IMR-90 (cell line): ENCODE data around the gene PTPRG. TPM values are rescaled to one million over a fixed set of nuclear protein-coding genes. Genes with fewer than 3 reads are reported as not detected.

ENCODE experiments used
- ATAC-seq: fragments of 200-7000 bp; cut with Tn5 transposase; 2 replicates; pipeline ENCODE4 v1.9.1; 2020; ENCODE audit warnings: low read depth, mild to moderate bottlenecking, moderate library complexity
- BruUV-seq: library from RNA; stranded (reverse); fragments of 400-500 nt; replicated peaks from 2 replicates; lab custom pipeline; 2021; lab: Mats Ljungman, UMichigan
- CTCF ChIA-PET: fragments of 300-600 bp; formaldehyde crosslinking; extraction: SDS; loops from one replicate; lab custom pipeline; 2021; ENCODE audit warnings: antibody characterized with exemption; lab: Yijun Ruan, JAX
- POLR2A ChIA-PET: fragments of 300-600 bp; sonication (Branson Sonifier 250); formaldehyde crosslinking; loops from one replicate; lab custom pipeline; 2022; ENCODE audit warnings: antibody characterized with exemption; ENCODE audit not compliant: unreplicated experiment; lab: Charles Lee
- DNase-seq: peaks from one replicate; pipeline ENCODE4 v3.0.0; 2013
- H2AFZ ChIP-seq: replicated peaks from 2 replicates; pipeline ENCODE3; 2013; ENCODE audit warnings: low read length, mild to moderate bottlenecking; ENCODE audit not compliant: poor library complexity
- H2AK5ac ChIP-seq: 2 replicates; pipeline ENCODE4 v1.6.1; 2013; ENCODE audit warnings: low read depth, low read length, inconsistent platforms
- H2AK9ac ChIP-seq: replicated peaks from 2 replicates; pipeline ENCODE3; 2013; ENCODE audit warnings: mild to moderate bottlenecking, low read depth, low read length, moderate library complexity; ENCODE audit not compliant: poor library complexity
- H2BK120ac ChIP-seq: 2 replicates; pipeline ENCODE4 v1.6.1; 2013; ENCODE audit warnings: low read depth, low read length, inconsistent platforms
- H2BK15ac ChIP-seq: 3 replicates; pipeline ENCODE4 v1.6.1; 2013; ENCODE audit warnings: low read depth, low read length, inconsistent platforms
- H2BK20ac ChIP-seq: 2 replicates; pipeline ENCODE4 v1.6.1; 2013; ENCODE audit warnings: low read depth, mild to moderate bottlenecking, inconsistent platforms, low read length, moderate library complexity
- H2BK5ac ChIP-seq: 2 replicates; pipeline ENCODE4 v1.6.1; 2013; ENCODE audit warnings: mild to moderate bottlenecking, low read depth, low read length, inconsistent platforms; ENCODE audit not compliant: poor library complexity, severe bottlenecking
- H3K14ac ChIP-seq: replicated peaks from 2 replicates; pipeline ENCODE4 v1.6.1; 2013; ENCODE audit warnings: low read depth, low read length, inconsistent platforms
- H3K18ac ChIP-seq: 2 replicates; pipeline ENCODE4 v1.6.1; 2013; ENCODE audit warnings: low read depth, low read length, control low read depth
- H3K23ac ChIP-seq: 2 replicates; pipeline ENCODE4 v1.6.1; 2013; ENCODE audit warnings: low read depth, low read length, inconsistent platforms
- H3K27ac ChIP-seq: 2 replicates; pipeline ENCODE4 v1.5.1; 2013; ENCODE audit warnings: mild to moderate bottlenecking, control low read depth, low read length; ENCODE audit not compliant: insufficient read depth
- H3K27me3 ChIP-seq: 2 replicates; pipeline ENCODE4 v1.6.1; 2013; ENCODE audit warnings: low read length; ENCODE audit not compliant: control insufficient read depth, insufficient read depth
- H3K36me3 ChIP-seq: 2 replicates; pipeline ENCODE4 v1.6.1; 2013; ENCODE audit warnings: low read length, mixed read lengths; ENCODE audit not compliant: control insufficient read depth, insufficient read depth
- H3K4ac ChIP-seq: 2 replicates; pipeline ENCODE4 v1.6.1; 2013; ENCODE audit warnings: low read depth, low read length, inconsistent platforms
- H3K4me1 ChIP-seq: 2 replicates; pipeline ENCODE4 v1.6.1; 2013; ENCODE audit warnings: low read length, mixed read lengths; ENCODE audit not compliant: control insufficient read depth, insufficient read depth
- H3K4me2 ChIP-seq: 2 replicates; pipeline ENCODE4 v1.6.1; 2013; ENCODE audit warnings: low read depth, mild to moderate bottlenecking, control low read depth, low read length, moderate library complexity
- H3K4me3 ChIP-seq: 2 replicates; pipeline ENCODE4 v1.5.1; 2013; ENCODE audit warnings: low read depth, mild to moderate bottlenecking, control low read depth, low read length, moderate library complexity; ENCODE audit not compliant: insufficient read depth
- H3K56ac ChIP-seq: 2 replicates; pipeline ENCODE4 v1.6.1; 2013; ENCODE audit warnings: low read length, inconsistent platforms; ENCODE audit not compliant: insufficient read depth; ENCODE audit errors: extremely low read depth
- H3K79me1 ChIP-seq, 2 experiments: 2 replicates each; pipeline ENCODE4 v1.6.1; 2013; ENCODE audit warnings: low read length in 2 of 2, inconsistent platforms in 1 of 2, low read depth in 1 of 2
- H3K9ac ChIP-seq: 2 replicates; pipeline ENCODE4 v1.6.1; 2013; ENCODE audit warnings: low read depth, low read length, control low read depth
- H3K9me1 ChIP-seq: 2 replicates; pipeline ENCODE4 v1.6.1; 2013; ENCODE audit warnings: low read length, inconsistent platforms; ENCODE audit not compliant: insufficient read depth
- H3K9me3 ChIP-seq: 2 replicates; pipeline ENCODE4 v1.6.1; 2013; ENCODE audit warnings: low read length; ENCODE audit not compliant: control insufficient read depth, insufficient read depth
- H4K20me1 ChIP-seq: 2 replicates; pipeline ENCODE4 v1.6.1; 2013; ENCODE audit warnings: low read length, inconsistent platforms; ENCODE audit not compliant: insufficient read depth
- H4K5ac ChIP-seq: 2 replicates; pipeline ENCODE4 v1.6.1; 2013; ENCODE audit warnings: mild to moderate bottlenecking, low read depth, low read length, control low read depth
- H4K8ac ChIP-seq, 2 experiments: 2 replicates each; pipeline ENCODE4 v1.6.1; 2013; ENCODE audit warnings: low read depth in 2 of 2, low read length in 2 of 2, control low read depth in 1 of 2, inconsistent platforms in 1 of 2
- H4K91ac ChIP-seq: 2 replicates; pipeline ENCODE4 v1.6.1; 2013; ENCODE audit warnings: low read depth, low read length, inconsistent platforms; ENCODE audit not compliant: insufficient read depth
- BHLHE40 ChIP-seq: fragments of 150-350 bp; IDR thresholded peaks from 2 replicates; pipeline ENCODE4 v1.6.1; 2016; ENCODE audit warnings: mild to moderate bottlenecking, low read depth, low read length
- CEBPB ChIP-seq: IDR thresholded peaks from 2 replicates; pipeline ENCODE4 v1.6.1; 2012; ENCODE audit warnings: low read depth, low read length, improper control_type of control experiment
- CHD1 ChIP-seq: IDR thresholded peaks from 2 replicates; pipeline ENCODE4 v1.6.1; 2012; ENCODE audit warnings: low read depth, low read length, improper control_type of control experiment
- FOS ChIP-seq: fragments of 150-350 bp; IDR thresholded peaks from 2 replicates; pipeline ENCODE4 v1.6.1; 2016; ENCODE audit warnings: low read depth, low read length
- MAFK ChIP-seq: IDR thresholded peaks from 2 replicates; pipeline ENCODE4 v1.6.1; 2012; ENCODE audit warnings: low read depth, low read length, improper control_type of control experiment
- MAZ ChIP-seq: IDR thresholded peaks from 2 replicates; pipeline ENCODE4 v1.6.1; 2012; ENCODE audit warnings: low read depth, mild to moderate bottlenecking, low read length, improper control_type of control experiment, moderate library complexity, borderline replicate concordance
- MXI1 ChIP-seq: IDR thresholded peaks from 2 replicates; pipeline ENCODE4 v1.6.1; 2012; ENCODE audit warnings: low read depth, mild to moderate bottlenecking, low read length, moderate library complexity, borderline replicate concordance
- NFE2L2 ChIP-seq: fragments of 150-350 bp; IDR thresholded peaks from 2 replicates; pipeline ENCODE4 v1.6.1; 2016; ENCODE audit warnings: low read depth, mild to moderate bottlenecking, low read length
- POLR2A ChIP-seq: IDR thresholded peaks from 2 replicates; pipeline ENCODE4 v1.6.1; 2012; ENCODE audit warnings: mild to moderate bottlenecking, low read depth, low read length
- RAD21 ChIP-seq: IDR thresholded peaks from 2 replicates; pipeline ENCODE4 v1.6.1; 2012; ENCODE audit warnings: low read length, improper control_type of control experiment
- RCOR1 ChIP-seq: IDR thresholded peaks from 2 replicates; pipeline ENCODE4 v1.6.1; 2012; ENCODE audit warnings: mild to moderate bottlenecking, low read length, improper control_type of control experiment; ENCODE audit not compliant: insufficient replicate concordance
- RFX5 ChIP-seq: IDR thresholded peaks from 2 replicates; pipeline ENCODE4 v1.8.0; 2012; ENCODE audit warnings: low read depth, mild to moderate bottlenecking, low read length, moderate library complexity
- SMC3 ChIP-seq: fragments of 150-350 bp; IDR thresholded peaks from 2 replicates; pipeline ENCODE4 v1.6.1; 2016; ENCODE audit warnings: low read depth, mild to moderate bottlenecking, antibody characterized with exemption, low read length, moderate library complexity
- WGBS, 2 experiments: methylation state at CpG; one replicate each; pipeline versions ENCODE4 v1.1.5 to v1.1.7; 2013; ENCODE audit warnings: missing lambda C conversion rate in 2 of 2; ENCODE audit not compliant: insufficient read length in 1 of 2; ENCODE audit errors: extremely low coverage in 2 of 2; 5-methylcytosine and 5-hydroxymethylcytosine counted together
- dilution Hi-C: fragments of 300-500 bp; cut with HindIII; formaldehyde crosslinking; loops from one replicate; pipeline ENCODE4 v1.14.3; 2018; ENCODE audit warnings: low sequenced_read_pairs; ENCODE audit not compliant: unreplicated experiment
- in situ Hi-C: fragments of 300-500 bp; cut with MboI; formaldehyde crosslinking; loops from 3 replicates; pipeline ENCODE4 v1.14.3; 2019; ENCODE audit warnings: low sequenced_read_pairs, inconsistent platforms, mixed read lengths
- intact Hi-C: fragments of 100-400 bp; cut with micrococcal nuclease; formaldehyde crosslinking; loops from 2 replicates; pipeline ENCODE4 v1.10.0; 2022
- polyA plus RNA-seq, 3 experiments: library from polyadenylated mRNA; depleted of rRNA; stranded (reverse); fragments of >200 nt; gene quantifications; 2 replicates each; pipeline ENCODE4 v1.2.3, GENCODE V29; 2012; ENCODE audit warnings: low replicate concordance in 1 of 3
- total RNA-seq: library from RNA; depleted of rRNA; stranded (reverse); fragments of >200 nt; gene quantifications from 2 replicates; pipeline ENCODE4 v1.2.3, GENCODE V29; 2012
- TF ChIP-seq, protein P1 (sequence below): fragments of 150-350 bp; IDR thresholded peaks from 2 replicates; pipeline ENCODE4 v1.6.1; 2016; ENCODE audit warnings: low read depth, mild to moderate bottlenecking, low read length, moderate library complexity, borderline replicate concordance
- TF ChIP-seq, protein P2 (sequence below): fragments of 150-350 bp; IDR thresholded peaks from 2 replicates; pipeline ENCODE4 v1.6.1; 2017; ENCODE audit warnings: mild to moderate bottlenecking, antibody characterized with exemption, low read length, low read depth
- TF ChIP-seq, protein P3 (sequence below): conservative IDR thresholded peaks from 2 replicates; pipeline ENCODE4 v1.5.1; 2012; ENCODE audit warnings: mild to moderate bottlenecking, low read depth, low read length, improper control_type of control experiment

The PTPRG gene
- total and polyA plus RNA-seq, 2 of the 4 experiments (the other 2 are of a cell fraction) = 7.7 to 31.0 TPM

DNA sequence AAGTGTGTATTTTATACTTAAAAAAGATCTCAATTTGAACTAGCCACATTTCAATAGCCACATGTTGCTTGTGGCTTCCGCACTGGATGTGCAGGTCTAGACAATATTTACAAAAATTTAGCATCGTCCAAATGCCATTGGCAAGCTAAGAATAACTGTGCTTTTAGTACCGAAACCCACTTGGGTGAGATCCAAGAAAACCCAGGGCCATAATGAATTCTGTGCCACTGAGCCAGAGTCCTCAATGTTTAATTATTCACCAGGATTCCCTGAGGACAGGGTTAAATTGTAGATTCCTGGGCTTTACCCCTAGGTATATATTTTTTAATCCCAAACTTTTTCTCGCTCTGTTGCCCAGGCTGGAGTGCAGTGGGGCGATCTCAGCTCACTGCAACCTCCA is 22.9 kb upstream of the PTPRG start:
- no peaks in the 10 kb centered on the region for H3K27me3 ChIP-seq
- no peaks in the 10 kb centered on the region for H3K36me3 ChIP-seq
- H2BK5ac ChIP-seq = no peak overlapping the region
- no peak overlapping the region for H2AK9ac ChIP-seq
- H4K91ac ChIP-seq = no peak overlapping the region
- no peak overlapping the region for H3K4me2 ChIP-seq
- TF ChIP-seq RAD21 (no peak), MXI1 (no peak), RFX5 (no peak), NFE2L2 (no peak), CEBPB (no peak), MAZ (no peak), MAFK (no peak), SMC3 (no peak), CHD1 (no peak), POLR2A (no peak), FOS (no peak), BHLHE40 (no peak), RCOR1 (no peak)
- TF ChIP-seq, protein P1, sequence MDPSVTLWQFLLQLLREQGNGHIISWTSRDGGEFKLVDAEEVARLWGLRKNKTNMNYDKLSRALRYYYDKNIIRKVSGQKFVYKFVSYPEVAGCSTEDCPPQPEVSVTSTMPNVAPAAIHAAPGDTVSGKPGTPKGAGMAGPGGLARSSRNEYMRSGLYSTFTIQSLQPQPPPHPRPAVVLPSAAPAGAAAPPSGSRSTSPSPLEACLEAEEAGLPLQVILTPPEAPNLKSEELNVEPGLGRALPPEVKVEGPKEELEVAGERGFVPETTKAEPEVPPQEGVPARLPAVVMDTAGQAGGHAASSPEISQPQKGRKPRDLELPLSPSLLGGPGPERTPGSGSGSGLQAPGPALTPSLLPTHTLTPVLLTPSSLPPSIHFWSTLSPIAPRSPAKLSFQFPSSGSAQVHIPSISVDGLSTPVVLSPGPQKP = no peak
- TF ChIP-seq, protein P2, sequence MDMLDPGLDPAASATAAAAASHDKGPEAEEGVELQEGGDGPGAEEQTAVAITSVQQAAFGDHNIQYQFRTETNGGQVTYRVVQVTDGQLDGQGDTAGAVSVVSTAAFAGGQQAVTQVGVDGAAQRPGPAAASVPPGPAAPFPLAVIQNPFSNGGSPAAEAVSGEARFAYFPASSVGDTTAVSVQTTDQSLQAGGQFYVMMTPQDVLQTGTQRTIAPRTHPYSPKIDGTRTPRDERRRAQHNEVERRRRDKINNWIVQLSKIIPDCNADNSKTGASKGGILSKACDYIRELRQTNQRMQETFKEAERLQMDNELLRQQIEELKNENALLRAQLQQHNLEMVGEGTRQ = no peak
- TF ChIP-seq, protein P3, sequence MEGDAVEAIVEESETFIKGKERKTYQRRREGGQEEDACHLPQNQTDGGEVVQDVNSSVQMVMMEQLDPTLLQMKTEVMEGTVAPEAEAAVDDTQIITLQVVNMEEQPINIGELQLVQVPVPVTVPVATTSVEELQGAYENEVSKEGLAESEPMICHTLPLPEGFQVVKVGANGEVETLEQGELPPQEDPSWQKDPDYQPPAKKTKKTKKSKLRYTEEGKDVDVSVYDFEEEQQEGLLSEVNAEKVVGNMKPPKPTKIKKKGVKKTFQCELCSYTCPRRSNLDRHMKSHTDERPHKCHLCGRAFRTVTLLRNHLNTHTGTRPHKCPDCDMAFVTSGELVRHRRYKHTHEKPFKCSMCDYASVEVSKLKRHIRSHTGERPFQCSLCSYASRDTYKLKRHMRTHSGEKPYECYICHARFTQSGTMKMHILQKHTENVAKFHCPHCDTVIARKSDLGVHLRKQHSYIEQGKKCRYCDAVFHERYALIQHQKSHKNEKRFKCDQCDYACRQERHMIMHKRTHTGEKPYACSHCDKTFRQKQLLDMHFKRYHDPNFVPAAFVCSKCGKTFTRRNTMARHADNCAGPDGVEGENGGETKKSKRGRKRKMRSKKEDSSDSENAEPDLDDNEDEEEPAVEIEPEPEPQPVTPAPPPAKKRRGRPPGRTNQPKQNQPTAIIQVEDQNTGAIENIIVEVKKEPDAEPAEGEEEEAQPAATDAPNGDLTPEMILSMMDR = no peak
- no peak overlapping the region for H2BK120ac ChIP-seq
- H3K56ac ChIP-seq = no peak overlapping the region
- in situ Hi-C loops (no loop called here), intact Hi-C loops (no loop called here), dilution Hi-C loops (no loop called here)
- no peak overlapping the region for H3K18ac ChIP-seq
- no peaks in the 10 kb centered on the region for H3K9me3 ChIP-seq
- no peaks in the 10 kb centered on the region for H3K4me1 ChIP-seq
- H4K5ac ChIP-seq = no peak overlapping the region
- H2BK15ac ChIP-seq = no peak overlapping the region
- no peaks in the 10 kb centered on the region for H3K9me1 ChIP-seq
- no peak overlapping the region for H3K27ac ChIP-seq
- CTCF ChIA-PET = interaction anchor here (1.0 kb wide), 1 partner anchor 8 kb away, joined by 5 read pairs; no protein-coding TSS in a partner anchor
- H3K4me3 ChIP-seq = no peak overlapping the region
- H3K23ac ChIP-seq = no peak overlapping the region
- WGBS, 2 experiments = no CpG with 5 or more reads among the region's 5 CpGs
- H2AK5ac ChIP-seq = no peak overlapping the region
- H3K9ac ChIP-seq = no peak overlapping the region
- no peaks in the 10 kb centered on the region for H3K79me1 ChIP-seq
- POLR2A ChIA-PET = no interaction called here
- no peak overlapping the region for H2BK20ac ChIP-seq
- ATAC-seq = no peak
- H3K4ac ChIP-seq = no peak overlapping the region
- no TSS peak for BruUV-seq
- no peak overlapping the region for H2AFZ ChIP-seq
- no peak overlapping the region for H4K8ac ChIP-seq
- no peak for DNase-seq
- H3K14ac ChIP-seq = no peak overlapping the region
- no peaks in the 10 kb centered on the region for H4K20me1 ChIP-seq
